HuH-7.5 (cell line): Measurements from ENCODE around the gene OSBP2.
"Not testable (repeated sequence)": the region's sequence is repeated elsewhere in the genome, so short reads cannot be mapped to it uniquely, and the experiment has no call there.

Source experiments
- DNase-seq: peaks from one replicate; pipeline ENCODE4 v3.0.0; 2011; ENCODE audit warnings: low spot score

OSBP2 gene

GRCh38 chr22:30718491-30718890, 23.8 kb downstream of the OSBP2 start:
- no peak for DNase-seq

- no peak for DNase-seq
Observed at GRCh38 chr22:30718938-30719337, 24.3 kb downstream of the OSBP2 start.

DNA sequence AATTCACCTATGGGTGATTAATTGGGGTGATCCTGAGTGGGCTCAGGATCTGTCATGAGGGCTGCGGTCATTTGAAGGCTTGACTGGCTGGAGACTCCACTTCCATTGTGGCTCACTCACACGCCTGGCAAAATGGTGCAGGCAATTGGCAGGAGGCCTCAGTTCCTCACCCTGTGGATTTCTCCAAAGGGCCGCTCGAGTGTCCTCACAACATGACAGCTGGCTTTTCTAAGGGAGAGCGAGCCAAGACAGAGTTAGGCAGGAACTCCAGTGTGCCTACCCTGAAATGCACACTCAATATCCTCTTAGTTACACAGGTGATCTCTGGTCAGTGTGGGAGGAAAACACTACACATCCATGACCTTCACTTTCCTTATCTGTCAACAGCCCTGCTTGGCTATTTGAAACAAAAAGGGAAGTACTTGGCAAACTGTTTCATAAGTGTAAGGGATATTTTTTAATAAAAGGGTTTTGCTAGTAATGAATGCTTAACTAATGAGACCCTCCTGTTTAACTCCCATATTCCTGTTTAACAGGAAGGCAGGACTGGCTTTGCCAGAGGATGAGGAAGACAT, 25.7 kb downstream of the OSBP2 start:
- no peak for DNase-seq

- DNase-seq: no peak
Observed at GRCh38 chr22:30721741-30722140, 27.1 kb downstream of the OSBP2 start.

GRCh38 chr22:30728826-30729225, 34.2 kb downstream of the OSBP2 start:
- DNase-seq: no peak

DNA sequence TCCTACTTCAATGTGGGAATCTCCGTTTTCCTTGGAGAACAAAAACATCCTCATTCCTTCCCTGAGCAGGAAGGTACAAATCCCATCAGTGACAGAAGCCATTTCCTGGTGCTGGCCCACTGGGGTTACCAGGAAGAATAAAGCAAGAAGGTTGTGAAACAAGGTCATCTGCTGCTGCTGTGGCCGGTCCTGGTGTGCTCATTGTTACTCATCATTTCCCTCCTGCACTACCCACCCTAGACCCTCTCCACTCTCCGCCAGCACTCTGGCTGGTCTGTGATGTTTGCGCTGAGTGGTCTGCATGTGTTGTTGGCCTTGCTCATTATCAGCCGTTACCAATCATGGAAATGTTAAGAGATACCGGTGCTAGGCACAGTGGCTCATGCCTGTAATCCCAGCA, 37.0 kb downstream of the OSBP2 start:
- no peak for DNase-seq

- no peak for DNase-seq
Observed at GRCh38 chr22:30732426-30732825, 37.8 kb downstream of the OSBP2 start.

GRCh38 chr22:30733181-30733631, 38.5 kb downstream of the OSBP2 start:
- DNase-seq: no peak

DNA sequence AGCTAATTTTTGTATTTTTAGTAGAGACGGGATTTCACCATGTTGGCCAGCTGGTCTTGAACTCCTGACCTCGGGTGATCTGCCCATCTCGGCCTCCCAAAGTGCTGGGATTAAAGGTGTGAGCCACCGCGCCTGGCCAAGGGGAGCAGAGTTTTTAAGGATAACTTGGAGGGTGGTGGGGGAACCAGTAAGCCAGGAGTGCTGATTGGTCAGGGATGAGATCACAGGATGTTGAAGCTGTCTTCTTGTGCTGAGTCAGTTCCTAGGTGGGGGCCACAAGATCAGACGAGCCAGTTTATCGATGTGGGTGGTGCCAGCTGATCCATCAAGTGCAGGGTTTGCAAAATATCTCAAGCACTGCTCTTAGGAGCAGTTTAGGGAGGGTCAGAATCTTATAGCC, 45.3 kb downstream of the OSBP2 start:
- DNase-seq: not testable (repeated sequence)

GRCh38 chr22:30740511-30740910, 45.8 kb downstream of the OSBP2 start:
- not testable (repeated sequence) for DNase-seq

GRCh38 chr22:30742291-30743256, 47.9 kb downstream of the OSBP2 start:
- no peak for DNase-seq

DNA sequence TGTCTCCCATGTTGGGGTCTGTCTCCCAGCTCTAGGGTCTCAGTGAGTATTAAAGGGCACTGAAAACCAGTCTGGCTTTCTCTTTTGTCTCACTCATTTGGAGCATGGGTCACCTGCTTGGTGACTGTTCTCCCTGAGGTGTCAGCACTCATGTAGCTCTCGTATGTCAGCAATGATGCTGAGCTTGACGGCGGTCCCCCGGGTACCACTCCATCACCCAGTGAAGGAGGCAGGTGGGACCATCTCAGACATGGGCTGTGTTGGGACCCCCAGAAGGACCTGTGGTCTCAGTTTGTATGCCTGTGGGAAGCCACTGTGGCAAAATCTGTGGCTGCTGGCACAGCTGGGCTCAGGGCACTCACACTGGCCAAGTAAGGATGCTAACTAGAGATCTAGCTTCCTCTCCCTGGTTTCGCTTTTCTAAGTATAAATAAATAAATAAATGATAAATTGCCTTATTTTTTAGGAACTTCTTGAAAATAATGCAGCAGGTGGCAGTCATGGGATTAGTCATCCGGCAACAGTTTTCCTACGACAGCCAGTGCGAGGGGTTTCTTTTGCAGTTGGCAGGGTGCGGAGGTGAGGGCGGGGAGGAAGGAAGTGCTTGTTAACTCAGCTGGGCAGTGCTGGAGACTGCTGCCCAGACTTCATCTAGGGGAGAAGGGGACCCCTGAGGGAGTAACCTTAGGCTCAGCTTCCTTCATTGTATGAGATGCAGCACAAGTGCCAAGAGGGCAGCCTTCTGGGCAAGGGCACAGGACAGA, 48.8 kb downstream of the OSBP2 start:
- no peak for DNase-seq

DNA sequence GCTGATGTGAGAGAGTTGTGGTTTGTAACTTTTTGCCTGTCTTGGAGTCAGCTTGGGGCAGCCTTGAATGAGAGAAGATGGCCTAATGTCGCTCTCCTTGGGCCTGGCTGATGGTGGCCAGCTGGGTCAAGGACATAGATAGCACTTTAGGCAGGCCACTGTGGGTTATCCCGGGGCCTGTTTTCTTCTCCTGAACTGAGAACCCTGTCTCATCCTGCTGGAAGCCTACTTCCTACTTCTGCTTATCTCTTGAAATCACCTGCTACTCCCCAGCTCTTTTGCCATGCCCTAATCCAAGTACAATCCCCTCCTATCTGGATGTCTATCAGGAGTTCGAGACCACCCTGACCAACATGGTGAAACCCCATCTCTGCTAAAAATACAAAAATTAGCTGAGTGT, 49.5 kb downstream of the OSBP2 start:
- no peak for DNase-seq

GRCh38 chr22:30747493-30747892, 52.8 kb downstream of the OSBP2 start:
- no peak for DNase-seq

- no peak for DNase-seq
Observed at GRCh38 chr22:30749272-30749671, 54.6 kb downstream of the OSBP2 start.

- no peak for DNase-seq
Observed at GRCh38 chr22:30749849-30750248, 55.2 kb downstream of the OSBP2 start.

- no peak for DNase-seq
Observed at GRCh38 chr22:30751529-30751928, 56.9 kb downstream of the OSBP2 start.

- no peak for DNase-seq
Observed at GRCh38 chr22:30752771-30753170, 58.1 kb downstream of the OSBP2 start.

GRCh38 chr22:30753701-30754100, 59.0 kb downstream of the OSBP2 start:
- DNase-seq: no peak

DNA sequence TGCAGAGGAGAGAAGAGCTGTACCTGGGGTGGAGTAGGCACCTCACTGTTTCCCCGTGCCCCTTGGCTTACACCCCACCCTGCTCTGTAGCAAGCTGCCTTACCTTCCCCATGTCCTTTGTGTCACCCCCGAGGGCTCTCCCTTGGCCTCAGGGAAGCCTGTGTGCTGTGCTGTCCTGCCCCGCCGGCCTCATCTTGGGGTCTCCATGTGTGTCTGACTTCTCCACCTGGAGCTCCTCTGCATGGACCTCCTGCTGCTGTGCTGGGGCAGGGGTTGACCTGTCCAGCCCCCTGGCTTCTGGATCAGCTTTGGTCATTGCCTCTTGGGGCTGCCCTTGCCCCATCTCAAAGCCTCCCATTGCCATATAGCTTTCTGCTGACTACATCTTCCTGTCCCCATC, 59.8 kb downstream of the OSBP2 start:
- no peak for DNase-seq

DNA sequence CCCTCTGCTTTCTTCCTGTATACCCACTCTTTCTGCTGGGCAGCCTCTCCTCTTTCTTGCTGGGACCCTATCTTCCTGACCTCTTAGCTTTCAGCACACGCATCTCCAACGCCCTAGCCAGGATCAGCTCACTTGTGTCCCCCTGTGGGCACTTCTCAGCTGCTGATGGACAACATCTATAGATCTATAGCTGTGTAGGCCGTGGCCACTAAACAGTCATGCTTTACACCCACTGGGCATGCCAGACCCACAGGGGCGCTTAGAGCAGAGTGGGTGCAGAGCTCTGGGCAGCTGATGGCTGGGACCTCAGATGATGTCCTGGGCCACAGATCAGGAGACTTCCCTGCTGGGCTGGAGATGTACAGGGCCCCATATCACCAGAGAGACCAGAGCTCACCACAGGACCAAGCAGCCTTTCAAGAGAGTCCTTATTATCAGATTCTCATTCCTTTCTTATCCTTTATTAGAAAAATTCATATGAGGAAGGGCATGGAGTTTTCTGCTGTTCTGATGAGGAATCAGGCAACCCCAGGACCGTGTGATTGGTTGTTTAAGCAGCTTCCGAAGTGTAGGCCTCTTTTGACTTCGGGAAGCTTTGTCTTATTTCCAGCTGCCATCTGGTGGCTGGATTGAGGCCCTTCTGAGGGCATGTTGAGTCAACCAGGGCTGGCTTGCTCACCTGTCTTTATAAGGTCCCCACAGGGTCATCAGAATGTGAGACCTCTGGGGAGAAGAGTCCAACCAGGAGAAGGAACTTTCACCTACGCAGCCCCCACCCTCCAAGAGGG, 60.5 kb downstream of the OSBP2 start:
- DNase-seq: peak; percentile 65

DNA sequence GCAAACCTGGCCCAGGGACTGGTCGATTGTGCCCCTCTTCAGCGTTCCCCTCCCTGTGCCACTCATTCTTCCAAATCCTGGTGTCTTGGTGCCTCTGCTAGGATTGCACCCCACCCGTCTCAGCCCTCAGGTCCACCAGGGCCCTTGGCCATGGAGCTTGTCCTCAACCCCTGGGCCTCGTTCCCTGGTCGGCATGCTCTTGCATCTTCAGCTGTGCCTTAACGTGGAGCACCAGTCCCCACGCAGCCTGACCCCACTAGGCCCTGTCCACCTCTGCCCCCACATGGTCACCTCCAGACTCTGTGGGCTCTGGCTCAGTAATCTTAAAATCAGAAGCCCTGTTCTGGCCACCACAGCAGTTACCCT, 61.1 kb downstream of the OSBP2 start:
- no peak for DNase-seq
